Upper lobe of right lung (tissue), 1 donor: Measurements from ENCODE around the gene NRL. TPM values are rescaled to one million over a fixed set of nuclear protein-coding genes. Genes with fewer than 3 reads are reported as not detected.

Experiments used
- ATAC-seq: fragments of 200-7000 bp; cut with Tn5 transposase; one replicate; pipeline ENCODE4 v1.9.1; 2020; ENCODE audit warnings: mild to moderate bottlenecking, moderate library complexity
- DNase-seq: peaks from one replicate; pipeline ENCODE4 v3.0.0-alpha.2; 2020
- H3K27ac ChIP-seq: fragments of 200-600 bp; one replicate; pipeline ENCODE4 v1.8.0; 2022
- H3K27me3 ChIP-seq: fragments of 200-600 bp; one replicate; pipeline ENCODE4 v1.8.0; 2022; ENCODE audit warnings: mild to moderate bottlenecking
- H3K36me3 ChIP-seq: fragments of 200-600 bp; one replicate; pipeline ENCODE4 v1.8.0; 2022
- H3K4me1 ChIP-seq: fragments of 200-600 bp; one replicate; pipeline ENCODE4 v1.8.0; 2022
- H3K4me3 ChIP-seq: fragments of 200-600 bp; one replicate; pipeline ENCODE4 v1.8.0; 2022; ENCODE audit warnings: mild to moderate bottlenecking
- H3K9me3 ChIP-seq: fragments of 200-600 bp; one replicate; pipeline ENCODE4 v1.8.0; 2022
- intact Hi-C: fragments of 100-400 bp; cut with DNase I; formaldehyde crosslinking; loops from one replicate; pipeline ENCODE4 v1.11.0; 2022
- total RNA-seq: library from RNA; stranded (reverse); fragmentation: NEBNext Ultra II Directional; extraction: Animal tissue kit (Norgen Biotek cat#: 25700); gene quantifications from one replicate; pipeline ENCODE4 v1.2.1, GENCODE V29; 2021
- TF ChIP-seq, protein P1 (sequence below): fragments of 200-600 bp; IDR thresholded peaks from one replicate; pipeline ENCODE4 v1.8.0; 2022; ENCODE audit warnings: antibody characterized with exemption
- donor health status: DM: no; HTN: yes; CAD: no; lungs with severe emphysema.

Gene NRL
- total RNA-seq, 1 donor from 2014 or later, result 2.8 TPM

DNA sequence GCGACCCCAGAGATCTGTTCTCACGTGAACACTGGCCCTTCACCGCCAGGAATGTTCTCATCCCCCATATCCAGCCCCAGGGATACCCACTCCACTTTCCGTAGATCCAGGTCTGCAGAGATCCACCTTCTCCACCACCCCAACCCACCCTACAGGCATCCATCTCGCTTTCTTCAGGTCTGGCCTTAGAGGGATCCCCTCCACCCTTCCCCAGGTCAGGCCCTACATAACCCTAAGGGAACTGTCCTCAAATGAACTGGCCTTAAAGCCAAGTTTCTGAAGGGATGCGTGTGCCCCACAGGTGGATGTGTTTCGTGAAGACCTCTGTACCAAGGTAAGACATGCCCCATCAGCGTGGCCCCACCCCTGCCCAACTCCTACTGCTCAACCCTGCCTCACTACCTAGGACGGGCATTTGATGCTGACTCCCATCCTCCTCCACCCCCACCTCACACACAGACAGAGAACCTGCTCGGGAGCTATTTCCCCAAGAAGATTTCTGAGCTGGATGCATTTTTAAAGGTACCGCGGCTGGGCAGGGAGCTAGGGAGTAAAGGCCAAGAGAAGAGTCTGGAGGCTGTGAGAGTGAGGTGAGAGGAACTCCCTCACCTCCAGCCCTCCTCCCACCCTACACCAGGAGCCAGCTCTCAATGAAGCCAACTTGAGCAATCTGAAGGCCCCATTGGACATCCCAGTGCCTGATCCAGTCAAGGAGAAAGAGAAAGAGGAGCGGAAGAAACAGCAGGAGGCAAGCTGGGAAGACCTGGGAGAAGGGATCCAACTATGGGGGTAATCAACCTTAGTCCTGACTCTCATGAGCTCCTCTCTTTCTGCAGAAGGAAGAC, 22.2 kb upstream of the NRL start:
- H3K4me1 ChIP-seq, result peaks cover 30% of the 10 kb centered on the region
- H3K4me3 ChIP-seq, result peak overlapping the region; percentile 99
- ATAC-seq (no peak), DNase-seq (no peak)
- H3K27me3 ChIP-seq, result no peaks in the 10 kb centered on the region
- H3K27ac ChIP-seq, result peak overlapping the region; percentile 91
- TF ChIP-seq, protein P1, sequence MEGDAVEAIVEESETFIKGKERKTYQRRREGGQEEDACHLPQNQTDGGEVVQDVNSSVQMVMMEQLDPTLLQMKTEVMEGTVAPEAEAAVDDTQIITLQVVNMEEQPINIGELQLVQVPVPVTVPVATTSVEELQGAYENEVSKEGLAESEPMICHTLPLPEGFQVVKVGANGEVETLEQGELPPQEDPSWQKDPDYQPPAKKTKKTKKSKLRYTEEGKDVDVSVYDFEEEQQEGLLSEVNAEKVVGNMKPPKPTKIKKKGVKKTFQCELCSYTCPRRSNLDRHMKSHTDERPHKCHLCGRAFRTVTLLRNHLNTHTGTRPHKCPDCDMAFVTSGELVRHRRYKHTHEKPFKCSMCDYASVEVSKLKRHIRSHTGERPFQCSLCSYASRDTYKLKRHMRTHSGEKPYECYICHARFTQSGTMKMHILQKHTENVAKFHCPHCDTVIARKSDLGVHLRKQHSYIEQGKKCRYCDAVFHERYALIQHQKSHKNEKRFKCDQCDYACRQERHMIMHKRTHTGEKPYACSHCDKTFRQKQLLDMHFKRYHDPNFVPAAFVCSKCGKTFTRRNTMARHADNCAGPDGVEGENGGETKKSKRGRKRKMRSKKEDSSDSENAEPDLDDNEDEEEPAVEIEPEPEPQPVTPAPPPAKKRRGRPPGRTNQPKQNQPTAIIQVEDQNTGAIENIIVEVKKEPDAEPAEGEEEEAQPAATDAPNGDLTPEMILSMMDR, result no peak
- H3K9me3 ChIP-seq, result no peaks in the 10 kb centered on the region
- H3K36me3 ChIP-seq, result peaks cover 21% of the 10 kb centered on the region
- intact Hi-C loops, result no loop called here

DNA sequence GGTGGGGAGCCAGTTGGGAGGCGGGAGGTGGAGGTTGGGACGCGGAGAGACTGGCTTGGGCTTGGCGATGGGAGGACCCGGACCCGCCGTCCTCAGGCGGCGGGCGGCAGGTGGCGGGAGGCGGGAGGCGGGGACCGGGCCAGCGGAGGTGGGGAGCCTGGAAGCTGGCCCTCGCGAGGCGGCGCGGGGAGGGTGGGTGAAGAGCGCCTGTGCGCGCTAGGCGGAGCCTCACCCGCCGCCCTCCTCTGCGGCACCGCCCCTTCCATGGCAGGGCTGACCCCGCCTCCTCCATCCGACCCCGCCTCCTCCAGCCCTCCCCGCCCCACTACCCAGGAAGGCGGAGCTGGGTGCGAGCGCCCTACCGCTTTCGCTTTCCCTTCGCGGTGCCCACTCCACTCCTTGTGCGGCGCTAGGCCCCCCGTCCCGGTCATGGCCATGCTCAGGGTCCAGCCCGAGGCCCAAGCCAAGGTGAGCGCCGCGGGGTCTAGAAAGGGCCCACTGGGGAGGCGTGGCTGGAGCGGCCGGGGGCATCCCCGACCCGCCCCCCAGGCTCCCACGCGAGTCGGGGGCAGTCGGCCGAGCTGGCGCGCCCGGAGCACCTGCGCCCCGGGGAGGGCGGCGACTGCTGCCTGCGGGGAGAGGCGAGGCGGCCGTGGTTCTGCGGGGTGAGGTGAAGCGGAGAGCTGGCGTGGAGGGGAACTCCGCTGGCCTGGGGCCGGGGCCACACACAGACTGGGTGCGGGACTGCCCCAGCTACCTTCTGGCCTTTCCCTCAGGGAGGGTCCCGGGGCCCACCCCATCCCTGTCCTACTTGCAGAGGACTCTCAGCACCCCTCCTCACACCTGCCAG, 21.3 kb upstream of the NRL start, which contains the start of gene PSME1:
PSME1 (plus strand) TSS at position 361 of the 850 bp plus-strand sequence; CDS start at position 430, 69 bp downstream.
- peak within 1 kb of the TSS; percentile 91 for H3K27ac ChIP-seq
- H3K4me1 ChIP-seq, result peaks cover 28% of the 10 kb centered on the region
- peaks cover 21% of the 10 kb centered on the region for H3K36me3 ChIP-seq
- intact Hi-C loops, result no loop called here
- TF ChIP-seq, protein P1, result no peak
- no peaks in the 10 kb centered on the region for H3K9me3 ChIP-seq
- H3K27me3 ChIP-seq, result no peaks in the 10 kb centered on the region
- DNase-seq, result peak; percentile 98
- peak; percentile 99 for ATAC-seq
- peak within 1 kb of the TSS; percentile 99 for H3K4me3 ChIP-seq

DNA sequence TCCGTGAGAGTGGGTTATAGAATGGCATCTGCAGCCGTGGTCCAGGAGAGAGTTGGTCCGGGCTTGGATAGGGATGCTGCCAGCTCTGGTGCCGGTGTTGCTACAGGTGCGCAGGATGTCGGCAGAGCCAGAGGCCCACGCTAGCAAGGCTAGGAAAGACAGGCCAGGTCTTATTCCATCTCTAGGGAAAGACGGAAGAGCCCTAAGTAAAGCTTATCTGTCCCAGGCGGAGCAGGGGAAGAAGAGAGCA, 20.8 kb upstream of the NRL start:
- Histone ChIP-seq H3K4me3 (peak overlapping the region; percentile 99), H3K9me3 (no peaks in the 10 kb centered on the region), H3K27ac (peak overlapping the region; percentile 91), H3K36me3 (peaks cover 21% of the 10 kb centered on the region), H3K27me3 (no peaks in the 10 kb centered on the region), H3K4me1 (peaks cover 33% of the 10 kb centered on the region)
- TF ChIP-seq, protein P1, result no peak
- ATAC-seq (no peak), DNase-seq (no peak)
- intact Hi-C loops, result no loop called here

DNA sequence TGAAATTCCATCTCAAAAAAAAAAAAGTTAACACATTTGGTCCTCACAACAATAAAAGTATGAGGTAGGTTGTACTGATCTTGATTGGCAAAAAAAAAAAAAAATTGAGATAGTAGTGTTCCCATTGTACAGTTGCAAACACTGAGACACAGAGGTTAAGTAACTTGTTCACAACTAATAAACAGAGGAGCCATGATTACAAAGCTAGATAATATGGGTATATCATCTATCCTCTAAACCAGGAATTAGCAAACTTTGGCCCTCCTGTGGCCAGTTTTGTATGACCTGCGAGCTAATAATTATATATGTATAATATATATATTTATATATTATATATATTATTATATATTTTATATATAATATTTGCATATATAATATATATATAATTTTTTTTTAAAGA, 19.0 kb upstream of the NRL start:
- ATAC-seq (no peak), DNase-seq (no peak)
- Histone ChIP-seq H3K4me3 (no peak overlapping the region), H3K36me3 (peaks cover 15% of the 10 kb centered on the region), H3K4me1 (peaks cover 20% of the 10 kb centered on the region), H3K9me3 (no peaks in the 10 kb centered on the region), H3K27ac (no peak overlapping the region), H3K27me3 (no peaks in the 10 kb centered on the region)
- intact Hi-C loops, result no loop called here
- TF ChIP-seq, protein P1, result no peak

DNA sequence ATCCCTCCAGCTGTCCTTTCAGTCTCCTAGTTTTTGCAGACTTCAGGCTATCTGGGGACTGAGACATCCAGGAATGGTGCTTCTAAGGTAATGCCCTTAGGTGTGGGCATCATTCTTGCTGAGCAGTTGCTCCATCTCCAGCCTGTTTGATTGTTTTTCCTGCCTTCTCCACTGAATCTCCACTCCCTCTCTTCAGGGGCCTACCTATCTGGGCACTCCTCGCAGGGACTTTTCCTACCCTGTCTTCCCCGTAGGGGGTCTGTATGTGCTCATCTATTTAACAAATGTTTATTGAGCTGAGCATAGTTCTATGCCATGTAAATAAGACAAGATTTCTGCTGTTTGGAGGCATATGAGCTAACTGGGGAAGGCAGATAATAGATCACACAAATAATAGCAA, 18.2 kb upstream of the NRL start:
- no peak overlapping the region for H3K27ac ChIP-seq
- H3K9me3 ChIP-seq, result no peaks in the 10 kb centered on the region
- ATAC-seq (no peak), DNase-seq (no peak)
- H3K4me3 ChIP-seq, result no peak overlapping the region
- TF ChIP-seq, protein P1, result no peak
- peaks cover 8% of the 10 kb centered on the region for H3K36me3 ChIP-seq
- intact Hi-C loops, result no loop called here
- no peaks in the 10 kb centered on the region for H3K27me3 ChIP-seq
- peaks cover 20% of the 10 kb centered on the region for H3K4me1 ChIP-seq
